Liver (tissue), 3 donors: ENCODE data around the gene THOP1.

ENCODE experiments used
- FOXA1 ChIP-seq: IDR thresholded peaks from 2 replicates; pipeline ENCODE4 v1.6.1; 2016; ENCODE audit warnings: antibody characterized with exemption
- FOXA2 ChIP-seq: IDR thresholded peaks from 2 replicates; pipeline ENCODE4 v1.6.1; 2016; ENCODE audit warnings: antibody characterized with exemption
- GABPA ChIP-seq, 2 donors: IDR thresholded peaks in 1 of 2; conservative IDR thresholded peaks in 1 of 2; 2 replicates each; pipeline ENCODE4 v1.6.1; 2016; ENCODE audit warnings: antibody characterized with exemption in 2 of 2, mild to moderate bottlenecking in 1 of 2, moderate library complexity in 1 of 2
- JUND ChIP-seq, 2 donors: IDR thresholded peaks; 2 replicates each; pipeline ENCODE4 v1.6.1; 2016; ENCODE audit warnings: antibody characterized with exemption in 2 of 2
- RAD21 ChIP-seq, 2 donors: IDR thresholded peaks; 2 replicates each; pipeline ENCODE4 v1.6.1; 2016; ENCODE audit warnings: antibody characterized with exemption in 2 of 2, mild to moderate bottlenecking in 2 of 2
- YY1 ChIP-seq: IDR thresholded peaks from 2 replicates; pipeline ENCODE4 v1.6.1; 2016; ENCODE audit warnings: antibody characterized with exemption, mild to moderate bottlenecking
- TF ChIP-seq, protein P1 (sequence below): fragments of 150-350 bp; IDR thresholded peaks from 2 replicates; pipeline ENCODE4 v1.5.1; 2017; ENCODE audit warnings: improper control_type of control experiment, low read depth, low read length; ENCODE audit not compliant: missing input control
- TF ChIP-seq, protein P2 (sequence below): IDR thresholded peaks from 2 replicates; pipeline ENCODE4 v1.6.1; 2016; ENCODE audit warnings: antibody characterized with exemption
- TF ChIP-seq, protein P3 (sequence below): IDR thresholded peaks from 2 replicates; pipeline ENCODE4 v1.6.1; 2016; ENCODE audit warnings: antibody characterized with exemption, mild to moderate bottlenecking
- donor health status: healthy.
- donor health status: healthy.

DNA sequence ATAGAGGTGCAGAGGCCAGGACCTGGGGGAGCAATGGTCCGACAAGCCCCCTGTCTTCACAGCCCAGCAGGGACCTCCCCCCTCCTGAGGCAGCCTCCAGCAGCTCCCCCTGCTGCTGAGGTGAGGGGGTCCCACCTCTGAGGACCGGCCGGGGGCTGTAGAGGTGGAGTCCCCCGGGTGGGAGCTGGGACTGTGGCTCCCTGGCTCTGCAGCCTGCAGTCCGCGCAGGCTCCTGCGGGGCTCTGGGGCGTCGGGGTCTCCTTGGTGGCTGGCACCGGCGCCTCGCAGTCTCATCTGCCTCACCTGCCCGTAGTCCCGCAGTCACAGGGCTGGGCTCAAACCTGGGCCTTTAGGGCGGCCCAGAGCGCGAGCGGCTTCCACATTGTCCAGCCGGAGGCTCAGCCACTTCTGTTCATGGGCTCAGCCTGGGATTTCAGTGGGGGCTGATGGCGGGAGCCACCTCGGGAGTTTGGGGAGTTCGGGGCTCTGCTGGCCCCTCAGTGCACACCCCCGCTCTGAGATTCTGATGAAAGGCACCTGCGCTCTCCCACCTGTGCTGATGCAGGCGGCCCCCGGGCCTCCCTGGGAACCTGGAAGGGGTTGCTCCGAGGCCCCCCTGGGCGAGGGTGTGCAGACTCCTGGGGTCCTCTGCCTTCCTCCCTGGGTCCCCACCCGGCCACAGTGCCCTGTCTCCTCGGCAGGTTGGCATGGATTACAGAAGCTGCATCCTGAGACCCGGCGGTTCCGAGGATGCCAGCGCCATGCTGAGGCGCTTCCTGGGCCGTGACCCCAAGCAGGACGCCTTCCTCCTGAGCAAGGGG, 27.3 kb downstream of the THOP1 start:
- TF ChIP-seq FOXA2 (no peak), RAD21 (IDR thresholded peaks at IDR 0.05) (no peak), JUND (IDR thresholded peaks at IDR 0.05) (no peak), GABPA (IDR thresholded peaks at IDR 0.05 in 1 of 2, conservative IDR thresholded peaks at IDR 0.05 in 1 of 2) (no peak), YY1 (no peak), FOXA1 (no peak)
- TF ChIP-seq, protein P1, sequence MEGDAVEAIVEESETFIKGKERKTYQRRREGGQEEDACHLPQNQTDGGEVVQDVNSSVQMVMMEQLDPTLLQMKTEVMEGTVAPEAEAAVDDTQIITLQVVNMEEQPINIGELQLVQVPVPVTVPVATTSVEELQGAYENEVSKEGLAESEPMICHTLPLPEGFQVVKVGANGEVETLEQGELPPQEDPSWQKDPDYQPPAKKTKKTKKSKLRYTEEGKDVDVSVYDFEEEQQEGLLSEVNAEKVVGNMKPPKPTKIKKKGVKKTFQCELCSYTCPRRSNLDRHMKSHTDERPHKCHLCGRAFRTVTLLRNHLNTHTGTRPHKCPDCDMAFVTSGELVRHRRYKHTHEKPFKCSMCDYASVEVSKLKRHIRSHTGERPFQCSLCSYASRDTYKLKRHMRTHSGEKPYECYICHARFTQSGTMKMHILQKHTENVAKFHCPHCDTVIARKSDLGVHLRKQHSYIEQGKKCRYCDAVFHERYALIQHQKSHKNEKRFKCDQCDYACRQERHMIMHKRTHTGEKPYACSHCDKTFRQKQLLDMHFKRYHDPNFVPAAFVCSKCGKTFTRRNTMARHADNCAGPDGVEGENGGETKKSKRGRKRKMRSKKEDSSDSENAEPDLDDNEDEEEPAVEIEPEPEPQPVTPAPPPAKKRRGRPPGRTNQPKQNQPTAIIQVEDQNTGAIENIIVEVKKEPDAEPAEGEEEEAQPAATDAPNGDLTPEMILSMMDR: no peak
- TF ChIP-seq, protein P2, sequence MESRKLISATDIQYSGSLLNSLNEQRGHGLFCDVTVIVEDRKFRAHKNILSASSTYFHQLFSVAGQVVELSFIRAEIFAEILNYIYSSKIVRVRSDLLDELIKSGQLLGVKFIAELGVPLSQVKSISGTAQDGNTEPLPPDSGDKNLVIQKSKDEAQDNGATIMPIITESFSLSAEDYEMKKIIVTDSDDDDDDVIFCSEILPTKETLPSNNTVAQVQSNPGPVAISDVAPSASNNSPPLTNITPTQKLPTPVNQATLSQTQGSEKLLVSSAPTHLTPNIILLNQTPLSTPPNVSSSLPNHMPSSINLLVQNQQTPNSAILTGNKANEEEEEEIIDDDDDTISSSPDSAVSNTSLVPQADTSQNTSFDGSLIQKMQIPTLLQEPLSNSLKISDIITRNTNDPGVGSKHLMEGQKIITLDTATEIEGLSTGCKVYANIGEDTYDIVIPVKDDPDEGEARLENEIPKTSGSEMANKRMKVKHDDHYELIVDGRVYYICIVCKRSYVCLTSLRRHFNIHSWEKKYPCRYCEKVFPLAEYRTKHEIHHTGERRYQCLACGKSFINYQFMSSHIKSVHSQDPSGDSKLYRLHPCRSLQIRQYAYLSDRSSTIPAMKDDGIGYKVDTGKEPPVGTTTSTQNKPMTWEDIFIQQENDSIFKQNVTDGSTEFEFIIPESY: no peak
- TF ChIP-seq, protein P3, sequence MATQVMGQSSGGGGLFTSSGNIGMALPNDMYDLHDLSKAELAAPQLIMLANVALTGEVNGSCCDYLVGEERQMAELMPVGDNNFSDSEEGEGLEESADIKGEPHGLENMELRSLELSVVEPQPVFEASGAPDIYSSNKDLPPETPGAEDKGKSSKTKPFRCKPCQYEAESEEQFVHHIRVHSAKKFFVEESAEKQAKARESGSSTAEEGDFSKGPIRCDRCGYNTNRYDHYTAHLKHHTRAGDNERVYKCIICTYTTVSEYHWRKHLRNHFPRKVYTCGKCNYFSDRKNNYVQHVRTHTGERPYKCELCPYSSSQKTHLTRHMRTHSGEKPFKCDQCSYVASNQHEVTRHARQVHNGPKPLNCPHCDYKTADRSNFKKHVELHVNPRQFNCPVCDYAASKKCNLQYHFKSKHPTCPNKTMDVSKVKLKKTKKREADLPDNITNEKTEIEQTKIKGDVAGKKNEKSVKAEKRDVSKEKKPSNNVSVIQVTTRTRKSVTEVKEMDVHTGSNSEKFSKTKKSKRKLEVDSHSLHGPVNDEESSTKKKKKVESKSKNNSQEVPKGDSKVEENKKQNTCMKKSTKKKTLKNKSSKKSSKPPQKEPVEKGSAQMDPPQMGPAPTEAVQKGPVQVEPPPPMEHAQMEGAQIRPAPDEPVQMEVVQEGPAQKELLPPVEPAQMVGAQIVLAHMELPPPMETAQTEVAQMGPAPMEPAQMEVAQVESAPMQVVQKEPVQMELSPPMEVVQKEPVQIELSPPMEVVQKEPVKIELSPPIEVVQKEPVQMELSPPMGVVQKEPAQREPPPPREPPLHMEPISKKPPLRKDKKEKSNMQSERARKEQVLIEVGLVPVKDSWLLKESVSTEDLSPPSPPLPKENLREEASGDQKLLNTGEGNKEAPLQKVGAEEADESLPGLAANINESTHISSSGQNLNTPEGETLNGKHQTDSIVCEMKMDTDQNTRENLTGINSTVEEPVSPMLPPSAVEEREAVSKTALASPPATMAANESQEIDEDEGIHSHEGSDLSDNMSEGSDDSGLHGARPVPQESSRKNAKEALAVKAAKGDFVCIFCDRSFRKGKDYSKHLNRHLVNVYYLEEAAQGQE: no peak
